Left forelimb (tissue), 1 donor: Measurements from ENCODE around the gene SLC12A5.

Source experiments
- DNase-seq: peaks from one replicate; pipeline ENCODE4 v3.0.0-alpha.2; 2018; ENCODE audit warnings: low spot score

The SLC12A5 gene

GRCh38 chr20:46028110-46028509, 905 bp upstream of the SLC12A5 start:
- DNase-seq, result no peak

GRCh38 chr20:46030284-46031013, 1.4 kb downstream of the SLC12A5 start:
- DNase-seq, result no peak

- DNase-seq, result no peak
These were observed 2.1 kb downstream of the SLC12A5 start for GRCh38 chr20:46031014-46031569.

GRCh38 chr20:46031701-46032254, 2.8 kb downstream of the SLC12A5 start:
- DNase-seq, result no peak

- no peak for DNase-seq
These were observed 5.0 kb downstream of the SLC12A5 start for GRCh38 chr20:46034039-46034438.

- no peak for DNase-seq
These were observed 6.2 kb downstream of the SLC12A5 start for GRCh38 chr20:46035253-46035652.

GRCh38 chr20:46035713-46036112, 6.7 kb downstream of the SLC12A5 start:
- no peak for DNase-seq

GRCh38 chr20:46036370-46036769, 7.4 kb downstream of the SLC12A5 start:
- DNase-seq, result no peak

- DNase-seq, result no peak
These were observed 8.0 kb downstream of the SLC12A5 start for GRCh38 chr20:46037036-46037435.

GRCh38 chr20:46040902-46041535, 12.0 kb downstream of the SLC12A5 start:
- no peak for DNase-seq

GRCh38 chr20:46043556-46043955, 14.5 kb downstream of the SLC12A5 start:
- no peak for DNase-seq

GRCh38 chr20:46044896-46045295, 15.9 kb downstream of the SLC12A5 start:
- no peak for DNase-seq

GRCh38 chr20:46046588-46047310, 17.7 kb downstream of the SLC12A5 start:
- no peak for DNase-seq

GRCh38 chr20:46047821-46048220, 18.8 kb downstream of the SLC12A5 start:
- DNase-seq, result no peak

GRCh38 chr20:46049190-46049589, 20.2 kb downstream of the SLC12A5 start:
- peak; percentile 0 for DNase-seq

- DNase-seq, result no peak
These were observed 20.8 kb downstream of the SLC12A5 start for GRCh38 chr20:46049815-46050214.

- peak; percentile 40 for DNase-seq
These were observed 21.4 kb downstream of the SLC12A5 start for GRCh38 chr20:46050444-46050843.

GRCh38 chr20:46050885-46051284, 21.9 kb downstream of the SLC12A5 start:
- DNase-seq, result no peak

GRCh38 chr20:46051556-46052308, 22.7 kb downstream of the SLC12A5 start:
- DNase-seq, result no peak

- no peak for DNase-seq
These were observed 24.4 kb downstream of the SLC12A5 start for GRCh38 chr20:46053416-46053815.

GRCh38 chr20:46054606-46055005, 25.6 kb downstream of the SLC12A5 start:
- no peak for DNase-seq

GRCh38 chr20:46055269-46055668, 26.3 kb downstream of the SLC12A5 start:
- no peak for DNase-seq
